Activated naive CD4-positive, alpha-beta T cell (primary cell): ENCODE data around the gene C22orf39.

Experiments used
- DNase-seq, 4 experiments: peaks; one replicate each; lab custom pipeline; 2025; lab: John Stamatoyannopoulos, UW

The C22orf39 gene, protein sequence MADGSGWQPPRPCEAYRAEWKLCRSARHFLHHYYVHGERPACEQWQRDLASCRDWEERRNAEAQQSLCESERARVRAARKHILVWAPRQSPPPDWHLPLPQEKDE

DNA sequence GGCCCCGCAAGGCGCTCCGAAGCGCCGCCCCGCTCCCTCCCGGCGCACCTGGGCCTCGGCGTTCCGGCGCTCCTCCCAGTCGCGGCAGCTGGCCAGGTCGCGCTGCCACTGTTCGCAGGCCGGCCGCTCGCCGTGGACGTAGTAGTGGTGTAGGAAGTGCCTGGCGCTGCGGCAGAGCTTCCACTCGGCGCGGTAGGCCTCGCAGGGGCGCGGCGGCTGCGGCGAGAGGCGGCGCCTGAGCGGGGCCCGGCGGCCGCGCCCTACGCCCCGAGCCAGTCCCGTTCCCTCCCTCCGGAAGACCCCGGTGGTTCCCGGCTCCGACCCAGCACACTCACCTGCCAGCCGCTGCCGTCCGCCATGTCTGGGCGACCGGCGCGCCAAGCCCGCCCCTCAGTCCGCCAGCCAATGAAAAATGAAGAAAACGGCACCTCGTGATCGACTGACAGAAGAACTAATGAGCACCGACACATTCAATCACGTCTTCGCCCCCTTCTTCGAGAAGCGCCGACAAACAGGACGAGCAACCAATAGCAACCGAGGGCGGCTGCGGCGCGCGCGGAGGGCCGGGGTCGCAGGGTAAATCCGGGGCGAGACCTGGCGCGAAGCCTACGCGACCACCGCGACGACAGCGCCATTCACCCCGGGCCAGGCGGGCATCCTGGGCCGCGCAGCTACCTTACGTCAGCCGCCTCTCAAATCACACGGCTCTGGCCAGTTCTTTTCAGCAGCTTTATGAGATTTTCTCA, at the start of gene C22orf39:
Gene C22orf39 (minus strand): TSS at position 382 of the 746 bp plus-strand sequence. CDS start 23 bp downstream, at position 359.
- peak; percentile 58 to 79 (median 70) for DNase-seq

DNA sequence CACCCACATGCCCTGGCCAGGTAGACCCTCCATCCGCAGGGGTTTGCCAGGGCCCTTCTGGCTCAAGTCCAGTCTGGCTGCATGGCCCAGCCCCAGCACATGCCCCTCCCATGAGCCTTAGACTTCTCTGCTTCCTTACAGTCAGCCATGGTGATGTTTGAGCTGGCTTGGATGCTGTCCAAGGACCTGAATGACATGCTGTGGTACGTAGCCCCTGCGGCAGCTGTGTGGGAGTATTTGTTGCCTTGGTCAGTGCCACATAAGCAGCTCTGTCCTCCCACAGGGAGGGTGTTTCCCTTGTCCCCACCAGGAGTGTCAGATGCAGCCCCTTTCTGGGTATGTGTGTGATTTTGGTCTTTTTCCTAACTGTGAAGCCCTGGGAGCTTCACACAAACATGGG, 49.7 kb upstream of the C22orf39 start:
- DNase-seq = no peak

DNA sequence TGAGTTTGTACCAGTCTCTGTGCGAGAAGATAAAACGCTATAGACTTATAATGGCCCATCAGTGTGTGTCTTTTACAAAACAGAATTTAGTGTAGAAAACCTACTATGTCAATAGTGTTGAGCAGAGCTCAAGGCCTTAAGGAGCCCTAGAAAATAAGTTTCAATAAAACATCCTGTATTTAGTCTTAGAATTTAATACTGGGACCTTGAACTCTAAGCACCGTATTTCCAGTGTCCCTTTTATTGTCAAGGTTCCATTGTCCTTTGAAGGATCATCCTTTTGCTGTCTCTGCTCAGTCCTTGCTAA, 48.8 kb upstream of the C22orf39 start:
- DNase-seq = no peak

DNA sequence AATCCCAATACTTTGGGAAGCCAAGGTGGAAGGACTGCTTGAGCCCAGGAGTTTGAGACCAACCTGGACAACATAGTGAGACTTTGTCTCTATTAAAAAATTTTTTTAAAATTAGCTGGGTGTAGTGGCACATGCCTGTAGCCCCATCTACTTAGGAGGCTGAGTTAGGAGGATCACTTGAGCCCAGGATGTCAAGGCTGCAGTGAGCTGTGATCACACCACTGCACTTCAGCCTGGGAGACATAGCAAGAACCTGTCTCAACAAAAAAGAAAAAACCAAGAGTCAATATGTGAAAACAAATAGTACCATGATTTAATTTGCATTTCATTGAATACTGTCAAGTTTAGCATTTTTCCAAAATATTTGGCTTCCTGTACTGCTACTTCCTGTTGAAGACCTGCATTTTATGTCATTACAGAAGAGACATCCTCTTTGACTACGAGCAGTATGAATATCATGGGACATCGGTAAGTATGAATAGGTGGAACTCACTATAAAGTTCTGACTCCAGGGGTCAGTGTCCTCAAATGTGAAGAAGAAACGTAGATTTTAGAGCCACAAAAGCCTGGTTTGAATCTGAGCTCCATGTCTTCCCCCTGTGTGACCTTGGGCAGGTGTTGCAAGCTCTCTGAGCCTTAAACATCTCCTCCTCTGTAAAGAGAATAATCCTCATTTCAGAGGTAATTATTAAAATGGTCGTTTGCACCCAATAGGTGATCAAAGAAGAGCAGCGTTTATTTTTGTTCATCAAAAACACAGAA, 48.2 kb upstream of the C22orf39 start:
- no peak for DNase-seq

DNA sequence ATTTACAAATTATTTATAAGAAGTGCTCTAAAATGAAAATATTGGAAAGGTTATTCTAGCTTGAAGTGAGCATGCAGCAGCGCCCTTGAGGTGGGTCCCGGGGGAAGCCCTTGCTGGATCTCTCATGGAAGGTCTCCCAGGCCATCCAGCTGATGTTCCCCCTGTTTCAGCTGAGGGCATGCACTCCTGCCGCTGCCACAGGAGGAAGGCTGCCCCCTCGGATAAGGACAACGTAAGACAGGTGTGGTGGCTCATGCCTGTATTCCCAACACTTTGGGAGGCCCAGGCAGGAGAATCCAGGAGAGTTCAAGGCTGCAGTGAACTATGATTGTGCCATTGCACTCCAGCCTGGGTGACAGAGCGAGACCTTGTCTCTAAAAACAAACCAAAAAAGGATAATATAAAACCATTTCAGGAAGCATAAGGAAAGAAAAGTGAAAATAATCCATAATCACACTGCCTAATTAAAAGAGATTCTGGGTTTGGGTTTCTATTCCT, 47.2 kb upstream of the C22orf39 start:
- no peak for DNase-seq

DNA sequence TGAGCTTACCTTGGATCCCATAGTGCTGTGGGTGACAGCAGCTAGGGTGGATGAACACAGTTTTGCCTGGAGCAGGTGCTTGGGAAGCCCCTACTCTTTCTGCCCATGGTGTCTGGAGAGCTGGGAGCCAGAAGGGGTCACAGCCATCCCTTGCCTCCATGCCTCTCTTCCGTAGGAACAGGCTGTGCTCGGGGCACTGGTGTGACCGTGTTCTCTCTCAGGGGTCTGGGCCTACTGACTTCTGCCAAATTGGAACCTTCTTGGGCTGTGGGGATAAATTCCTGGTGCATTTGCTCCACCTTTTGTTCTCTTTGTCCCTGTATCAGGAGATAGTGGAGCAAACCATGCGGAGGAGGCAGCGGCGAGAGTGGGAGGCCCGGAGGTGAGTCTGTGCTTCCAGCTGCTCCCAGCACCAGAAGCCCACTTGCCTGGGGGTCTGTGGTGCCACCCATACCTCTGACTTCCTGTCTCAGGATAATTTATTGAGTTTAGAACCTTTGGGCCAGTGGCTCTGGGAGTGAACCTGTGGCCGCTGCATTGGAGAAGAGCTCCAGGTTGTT, 46.6 kb upstream of the C22orf39 start:
- DNase-seq = no peak

DNA sequence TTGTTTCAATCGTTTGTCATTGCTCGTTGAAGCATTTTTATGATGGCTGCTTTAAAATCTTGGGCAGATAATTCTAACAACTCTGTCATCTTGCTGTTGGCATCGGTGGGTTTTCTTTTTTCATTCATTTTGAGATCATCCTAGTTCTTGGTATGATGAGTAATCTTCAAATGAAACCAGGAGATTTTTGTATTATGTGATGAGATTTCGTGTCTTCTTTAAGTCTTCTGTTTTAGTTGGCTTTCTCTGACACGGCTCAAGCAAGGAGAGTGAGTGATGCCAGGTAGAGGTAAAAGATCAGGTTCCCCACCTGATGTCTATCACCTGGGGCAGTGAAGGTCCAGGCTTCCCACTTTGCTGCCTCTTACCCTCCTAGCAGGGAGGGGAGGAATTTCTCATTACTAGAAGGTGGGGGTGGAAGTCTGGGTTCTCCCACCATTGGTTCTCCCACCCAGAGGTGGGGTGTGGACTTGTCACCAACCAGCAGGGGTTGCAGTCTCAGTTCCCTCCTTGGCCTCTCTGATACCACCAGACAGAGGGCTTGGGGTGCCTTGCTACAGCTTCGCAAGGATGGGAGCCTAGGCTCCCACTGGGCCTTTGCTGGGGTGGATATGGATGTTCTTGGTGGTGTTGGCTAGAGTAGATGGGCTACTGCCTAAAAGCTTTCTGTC, 45.1 kb upstream of the C22orf39 start:
- no peak for DNase-seq

DNA sequence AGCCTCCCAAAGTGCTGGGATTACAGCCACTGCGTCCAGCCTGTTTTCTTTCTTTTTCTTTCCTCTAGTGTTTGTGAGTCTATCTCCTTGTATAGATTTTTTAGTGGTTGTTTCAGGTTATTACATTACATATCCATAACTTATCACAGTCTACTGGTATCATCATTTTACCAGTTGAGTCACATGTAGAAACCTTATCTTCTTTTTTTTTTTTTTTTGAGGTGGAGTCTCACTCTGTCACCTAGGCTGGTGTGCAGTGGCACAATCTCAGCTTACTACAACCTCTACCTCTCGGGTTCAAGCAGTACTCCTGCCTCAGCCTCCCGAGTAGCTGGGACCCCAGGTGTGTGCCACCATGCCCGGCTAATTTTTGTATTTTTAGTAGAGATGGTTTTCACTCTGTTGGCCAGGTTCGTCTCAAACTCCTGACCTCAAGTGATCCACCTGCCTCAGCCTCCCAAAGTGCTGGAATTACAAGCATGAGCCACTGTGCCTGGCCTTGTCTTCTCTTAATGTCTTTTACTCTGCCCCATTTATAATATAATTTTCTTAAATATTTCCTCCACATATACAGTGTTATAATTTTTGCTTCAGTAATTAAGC, 43.2 kb upstream of the C22orf39 start:
- DNase-seq = no peak

DNA sequence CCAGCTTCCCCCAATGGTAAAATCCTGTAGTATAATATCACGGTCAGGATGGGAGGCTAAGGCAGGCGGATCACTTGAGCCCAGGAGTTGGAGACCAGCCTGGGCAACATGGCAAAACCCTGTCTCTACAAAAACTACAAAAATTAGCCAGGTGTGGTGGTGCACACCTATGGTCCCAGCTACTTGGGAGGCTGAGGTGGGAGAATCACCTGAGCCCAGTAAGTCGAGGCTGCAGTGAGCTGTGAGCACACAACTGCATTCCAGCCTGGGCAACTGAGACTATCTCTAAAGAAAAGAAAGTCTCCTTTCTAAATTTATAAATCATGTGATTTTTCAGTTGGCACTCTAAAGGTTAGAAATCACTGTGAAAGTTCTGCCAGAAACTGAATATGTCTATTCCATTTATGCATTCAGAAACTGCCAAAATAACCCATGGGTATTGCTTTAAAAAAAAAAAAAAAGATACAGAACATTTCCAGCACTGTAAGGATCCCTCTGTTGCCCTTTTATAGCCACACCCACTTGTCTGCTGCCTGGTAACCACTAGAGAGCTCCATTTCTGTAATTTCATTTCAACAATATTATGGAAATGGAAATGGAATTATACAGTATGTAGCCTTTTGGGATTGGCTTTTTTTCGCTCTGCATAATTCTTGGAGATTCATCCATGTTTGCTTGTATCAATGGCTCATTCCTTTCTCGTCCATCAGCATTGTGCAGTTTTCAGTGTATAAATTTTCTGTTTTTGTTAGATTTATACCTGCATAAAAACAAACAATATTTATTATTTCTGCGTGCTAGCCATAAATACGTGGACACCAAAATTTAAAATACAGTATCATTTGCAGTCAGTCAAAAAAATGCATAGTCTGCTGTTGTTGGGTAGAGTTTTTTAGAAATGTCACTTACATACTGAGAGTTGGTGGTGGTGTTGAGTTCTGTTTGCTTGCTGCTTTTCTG, 41.7 kb upstream of the C22orf39 start:
- no peak for DNase-seq

DNA sequence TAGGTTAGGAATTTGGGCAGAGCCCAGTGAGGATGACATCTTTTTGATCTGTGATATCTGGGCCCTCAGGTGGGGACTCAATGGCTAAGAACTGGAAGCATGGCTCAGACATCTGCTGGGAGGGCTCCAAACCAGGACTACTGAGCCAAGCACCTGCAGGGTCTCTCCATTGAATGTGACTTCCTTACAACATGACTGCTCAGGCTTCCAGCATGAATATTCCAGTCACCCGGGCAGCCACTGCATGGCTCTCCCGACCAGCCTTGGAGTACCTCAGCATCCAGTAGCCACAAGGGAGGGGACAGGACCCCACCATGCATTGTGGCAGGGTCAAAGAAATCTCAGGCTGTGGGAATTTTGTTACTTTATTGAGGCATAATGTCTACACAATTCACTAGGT, 40.8 kb upstream of the C22orf39 start:
- no peak for DNase-seq

DNA sequence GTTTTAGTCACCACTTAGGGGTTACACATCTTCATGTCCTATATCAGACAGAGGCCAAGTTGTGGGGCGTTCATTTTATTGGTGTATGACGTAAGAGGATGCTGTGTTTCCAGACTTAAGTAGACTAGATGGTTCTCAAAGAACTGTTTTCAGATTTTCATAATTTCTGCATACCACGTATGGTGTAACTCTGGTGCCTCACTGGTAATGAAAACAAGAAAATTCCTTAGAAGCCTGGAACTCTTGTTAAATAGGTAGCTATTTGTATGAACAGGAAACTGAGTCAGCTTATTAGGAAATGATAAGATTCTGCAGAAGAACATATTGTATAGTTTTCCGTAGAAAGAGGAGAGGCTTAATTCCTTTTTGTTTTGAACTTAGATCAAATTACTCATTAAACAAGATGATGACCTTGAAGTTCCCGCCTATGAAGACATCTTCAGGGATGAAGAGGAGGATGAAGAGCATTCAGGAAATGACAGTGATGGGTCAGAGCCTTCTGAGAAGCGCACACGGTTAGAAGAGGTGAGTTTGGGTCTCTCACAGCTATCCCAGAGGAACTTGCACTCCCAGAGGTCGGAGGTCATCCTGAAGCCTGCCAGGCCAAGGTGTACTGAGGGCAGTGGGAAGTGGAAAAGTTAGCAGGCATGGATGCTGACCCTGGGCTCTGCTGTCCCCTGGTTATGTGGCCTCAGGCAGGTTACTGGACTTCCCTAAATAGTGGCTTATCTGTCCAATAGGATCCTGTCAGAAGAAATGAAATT, 36.2 kb upstream of the C22orf39 start:
- DNase-seq = no peak

DNA sequence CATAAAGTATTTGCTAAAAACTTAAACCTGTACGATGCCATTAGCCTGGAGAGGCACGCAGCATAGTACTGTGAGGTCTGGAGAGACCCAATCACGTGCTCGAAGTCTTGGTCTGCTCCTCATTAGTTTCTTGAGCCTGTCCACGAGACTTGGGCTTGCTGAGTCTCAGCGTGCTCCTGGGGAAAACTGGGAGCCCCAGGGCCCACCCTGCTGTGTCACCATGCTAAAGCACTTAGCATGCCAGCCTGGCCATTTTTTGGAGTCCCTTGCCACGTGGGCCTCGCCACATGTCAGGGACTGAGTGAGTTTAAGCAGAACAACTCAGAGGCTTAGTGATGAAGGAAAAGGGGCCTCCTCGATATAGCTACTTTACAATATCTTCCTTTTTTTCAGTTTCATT, 34.8 kb upstream of the C22orf39 start:
- DNase-seq = no peak

DNA sequence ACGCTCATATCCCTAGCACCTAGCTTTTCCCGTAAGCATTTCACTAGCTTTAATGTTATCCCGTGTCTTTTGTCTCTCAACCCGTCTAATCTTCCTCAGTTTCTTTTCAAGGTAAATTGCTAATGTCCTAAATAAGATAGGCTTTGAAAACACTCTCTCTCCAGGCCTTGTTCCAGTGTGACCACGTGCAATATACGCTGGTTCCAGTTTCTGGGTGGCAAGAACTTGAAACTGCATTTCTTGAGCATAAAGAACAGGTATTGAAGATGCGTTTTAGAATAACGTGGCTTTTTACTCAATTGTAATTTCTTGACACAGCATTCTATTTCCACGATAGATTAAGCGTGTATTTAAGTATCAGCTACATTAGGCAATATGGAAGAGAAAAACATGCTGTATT, 33.3 kb upstream of the C22orf39 start:
- DNase-seq = no peak

DNA sequence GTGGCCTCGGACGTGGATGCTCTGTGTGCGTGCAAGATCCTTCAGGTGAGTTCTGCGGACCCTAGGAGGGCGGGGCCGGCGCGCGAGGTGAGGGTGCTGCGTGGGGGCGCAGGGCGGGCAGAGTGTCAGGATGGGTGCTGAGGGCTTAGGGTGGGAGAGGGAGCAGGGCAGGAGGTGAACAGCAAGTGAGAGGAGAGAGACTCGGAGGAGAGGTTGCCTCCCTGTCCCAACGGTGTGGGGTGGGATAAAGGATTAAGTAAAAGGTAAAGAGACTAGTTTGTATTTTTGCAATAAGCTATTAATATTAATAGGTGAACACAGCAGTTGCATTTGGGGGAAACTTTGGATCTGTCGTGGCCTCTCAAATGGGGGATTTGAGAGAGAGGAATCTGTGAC, 32.7 kb upstream of the C22orf39 start:
- no peak for DNase-seq

DNA sequence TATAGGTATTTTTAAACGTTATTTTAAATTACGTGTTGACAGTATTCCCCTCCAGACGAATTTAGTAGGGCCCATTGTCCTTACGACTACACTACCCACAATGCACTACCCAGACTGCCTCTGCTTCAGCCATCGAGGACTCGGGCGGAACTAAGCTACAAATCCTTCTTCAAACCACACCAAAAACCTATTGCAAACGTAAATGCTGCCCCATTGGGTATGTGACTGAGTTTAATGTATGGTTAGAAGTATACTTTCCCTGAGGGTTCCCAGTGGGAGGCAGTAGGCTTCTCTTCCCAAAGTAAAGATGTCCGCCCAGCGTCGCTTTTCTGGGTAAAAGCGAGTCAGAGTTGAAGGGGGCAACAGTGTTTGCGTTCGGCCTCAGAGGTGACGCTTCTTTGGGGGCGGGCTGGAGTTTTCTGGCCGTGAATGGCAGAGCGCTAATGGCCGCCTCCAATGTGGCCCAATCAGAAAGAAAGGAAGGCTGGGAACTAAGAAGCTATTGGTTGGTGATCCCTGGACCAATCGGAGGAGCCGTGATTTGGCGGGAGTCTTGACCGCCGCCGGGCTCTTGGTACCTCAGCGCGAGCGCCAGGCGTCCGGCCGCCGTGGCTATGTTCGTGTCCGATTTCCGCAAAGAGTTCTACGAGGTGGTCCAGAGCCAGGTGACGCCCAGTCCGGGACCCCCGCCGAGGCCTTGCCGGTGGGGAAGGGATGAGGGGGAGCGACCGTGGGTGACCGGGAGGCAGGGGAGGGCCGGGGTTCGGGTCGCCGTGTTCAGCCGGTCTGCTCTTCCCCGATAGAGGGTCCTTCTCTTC, 32.1 kb upstream of the C22orf39 start, which contains the start of gene CDC45:
Gene CDC45 (plus strand): TSS at position 566 of the 818 bp plus-strand sequence. CDS start 49 bp downstream, at position 615.
- peak; percentile 69 to 85 (median 74) for DNase-seq

DNA sequence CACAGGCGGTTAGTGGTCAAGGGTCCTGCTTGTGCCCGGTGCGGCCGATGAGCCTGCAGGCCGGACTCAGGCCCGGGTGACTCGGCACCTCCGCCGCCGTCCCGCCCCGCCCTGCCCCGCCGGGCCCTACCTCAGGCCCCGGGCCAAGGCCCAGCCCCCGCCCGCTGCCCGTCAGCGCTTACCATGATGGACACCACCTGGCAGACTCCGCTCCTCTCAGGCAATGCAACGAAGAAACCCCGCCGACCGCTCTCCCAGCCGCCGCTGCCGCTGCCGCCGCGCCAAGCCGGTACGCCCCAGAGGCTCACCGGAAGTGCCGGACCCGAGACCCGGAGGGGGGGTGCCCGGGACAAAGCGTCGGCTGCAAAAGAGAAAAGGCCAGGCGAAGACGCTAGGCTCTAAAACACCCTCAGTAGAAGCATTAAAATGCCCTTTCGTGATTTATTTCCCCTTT, 31.4 kb upstream of the C22orf39 start, which contains the start of gene UFD1:
Gene UFD1 (minus strand): TSS at position 293 of the 454 bp plus-strand sequence. CDS start 108 bp downstream, at position 185.
- peak; percentile 42 to 74 (median 60) for DNase-seq

DNA sequence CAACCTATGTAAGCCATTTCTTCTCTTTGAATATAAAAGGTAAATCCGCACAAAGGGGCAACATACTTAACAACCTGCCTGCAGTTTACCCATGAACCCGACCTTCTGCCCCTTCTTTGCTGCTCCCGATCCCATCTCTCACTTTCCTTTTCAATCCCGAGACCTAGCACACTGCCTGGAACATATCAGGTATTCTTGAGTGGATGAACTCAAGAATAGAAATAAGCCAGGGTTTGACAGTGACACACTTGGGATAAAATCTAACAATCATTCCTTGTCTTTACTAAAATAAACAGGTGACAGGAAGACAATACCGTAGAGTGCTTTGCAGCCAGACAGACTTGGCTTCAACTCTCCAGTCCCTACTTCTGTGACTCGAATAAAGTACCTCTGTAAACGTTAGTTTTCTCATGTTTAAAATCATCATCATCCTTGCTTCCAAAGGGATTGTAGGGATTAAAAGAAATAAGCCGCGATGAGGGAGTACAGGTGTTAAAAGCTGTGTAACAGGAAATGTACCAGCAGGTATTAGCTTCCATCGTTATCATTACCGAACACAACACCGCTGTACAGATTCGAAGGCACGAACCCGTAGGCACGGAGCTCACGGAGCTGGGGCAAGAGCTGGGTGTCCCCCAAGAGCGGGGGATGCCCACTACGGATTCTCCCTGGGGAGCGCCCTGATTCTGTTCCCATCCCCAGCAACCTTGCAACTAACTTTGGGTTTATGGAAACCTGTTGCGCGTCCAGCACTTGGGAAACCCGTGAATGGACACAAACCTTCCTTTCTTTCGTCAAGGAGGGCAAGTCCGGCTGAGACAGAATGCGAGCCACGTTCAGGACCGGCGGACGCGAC, 30.8 kb upstream of the C22orf39 start:
- no peak for DNase-seq
